ENCODE measurements around the gene MAML2. TPM values are rescaled to one million over a fixed set of nuclear protein-coding genes. Genes with fewer than 3 reads are reported as not detected.

The MAML2 gene
- total and polyA plus RNA-seq, 9 of the 15 experiments (the other 6 are each of a cell fraction or from before 2014, with no cell fraction given), result 0.79 to 6.8 (median 4.8) TPM

- no peak for TF ChIP-seq CHD7 (IDR thresholded peaks at IDR 0.05; ENCODE audit: low read depth, low read length)
- TF ChIP-seq, protein P1, sequence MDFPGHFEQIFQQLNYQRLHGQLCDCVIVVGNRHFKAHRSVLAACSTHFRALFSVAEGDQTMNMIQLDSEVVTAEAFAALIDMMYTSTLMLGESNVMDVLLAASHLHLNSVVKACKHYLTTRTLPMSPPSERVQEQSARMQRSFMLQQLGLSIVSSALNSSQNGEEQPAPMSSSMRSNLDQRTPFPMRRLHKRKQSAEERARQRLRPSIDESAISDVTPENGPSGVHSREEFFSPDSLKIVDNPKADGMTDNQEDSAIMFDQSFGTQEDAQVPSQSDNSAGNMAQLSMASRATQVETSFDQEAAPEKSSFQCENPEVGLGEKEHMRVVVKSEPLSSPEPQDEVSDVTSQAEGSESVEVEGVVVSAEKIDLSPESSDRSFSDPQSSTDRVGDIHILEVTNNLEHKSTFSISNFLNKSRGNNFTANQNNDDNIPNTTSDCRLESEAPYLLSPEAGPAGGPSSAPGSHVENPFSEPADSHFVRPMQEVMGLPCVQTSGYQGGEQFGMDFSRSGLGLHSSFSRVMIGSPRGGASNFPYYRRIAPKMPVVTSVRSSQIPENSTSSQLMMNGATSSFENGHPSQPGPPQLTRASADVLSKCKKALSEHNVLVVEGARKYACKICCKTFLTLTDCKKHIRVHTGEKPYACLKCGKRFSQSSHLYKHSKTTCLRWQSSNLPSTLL (IDR thresholded peaks at IDR 0.05), result no peak
Observed at GRCh38 chr11:96357794-96358193, 14.8 kb upstream of the MAML2 start (continued).

All from K562 (cell line).